Ovary (tissue), 3 donors: ENCODE results near the gene HCFC2.
"Not testable (repeated sequence)": the region's sequence is repeated elsewhere in the genome, so short reads cannot be mapped to it uniquely, and the experiment has no call there.

Source experiments
- CTCF ChIP-seq, 3 donors: fragments of 450-650 bp in 2 of 3; fragments of 200-600 bp in 1 of 3; IDR thresholded peaks; one replicate each; pipeline versions ENCODE4 v1.5.1 to v1.8.0; 2016 to 2022; ENCODE audit warnings: antibody characterized with exemption in 3 of 3, mild to moderate bottlenecking in 1 of 3
- EP300 ChIP-seq: sonication (generic); formaldehyde crosslinking; IDR thresholded peaks from one replicate; pipeline ENCODE4 v1.6.1; 2017; ENCODE audit warnings: antibody characterized with exemption
- POLR2A ChIP-seq: fragments of 450-650 bp; IDR thresholded peaks from one replicate; pipeline ENCODE4 v1.6.1; 2017; ENCODE audit warnings: antibody characterized with exemption, mild to moderate bottlenecking, moderate library complexity
- donor health status: DM: no; HTN: no; CAD: no.

DNA sequence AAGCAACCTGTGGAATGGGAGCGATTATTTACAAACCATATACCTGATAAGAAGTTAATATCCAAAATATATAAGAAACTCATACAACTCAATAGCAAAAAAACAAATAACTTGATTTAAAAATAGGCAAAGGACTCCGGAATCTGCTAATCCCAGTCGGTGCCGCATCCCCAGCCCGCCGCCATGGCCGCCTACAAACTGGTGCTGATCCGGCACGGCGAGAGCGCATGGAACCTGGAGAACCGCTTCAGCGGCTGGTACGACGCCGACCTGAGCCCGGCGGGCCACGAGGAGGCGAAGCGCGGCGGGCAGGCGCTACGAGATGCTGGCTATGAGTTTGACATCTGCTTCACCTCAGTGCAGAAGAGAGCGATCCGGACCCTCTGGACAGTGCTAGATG, 33.7 kb upstream of the HCFC2 start:
- TF ChIP-seq CTCF (IDR thresholded peaks at IDR 0.05); POLR2A; EP300: not testable (repeated sequence)
